ENCODE data around the gene PANX2.

- TF ChIP-seq CTCF (IDR thresholded peaks at IDR 0.05): no peak
- no peak for TF ChIP-seq POLR2A (IDR thresholded peaks at IDR 0.05)
Measured at GRCh38 chr22:50136581-50137015, 33.9 kb upstream of the PANX2 start.
